ENCODE measurements around the gene GALNT2.

The GALNT2 gene

DNA sequence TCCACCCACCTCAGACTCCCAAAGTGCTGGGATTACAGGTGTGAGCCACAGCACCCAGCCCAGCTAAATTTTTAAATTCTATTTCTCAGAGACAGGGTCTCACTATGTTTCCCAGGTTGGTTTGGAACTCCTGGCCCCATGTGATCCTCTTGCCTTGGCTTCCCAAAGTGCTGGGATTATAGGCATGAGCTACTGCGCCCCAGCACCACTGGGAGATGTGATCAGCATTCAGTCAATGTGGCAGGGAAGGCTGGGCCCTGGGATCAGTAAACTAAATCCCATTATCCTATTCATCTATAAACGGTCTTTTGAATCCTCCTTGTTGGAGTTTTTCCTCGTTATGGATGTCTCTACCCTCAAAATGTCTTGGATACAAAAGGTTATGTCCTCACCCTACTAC lies 245.6 kb downstream of the GALNT2 start:
- DNase-seq (ENCODE audit: low read depth in 2 of 3, low spot score in 1 of 3), result no peak

DNA sequence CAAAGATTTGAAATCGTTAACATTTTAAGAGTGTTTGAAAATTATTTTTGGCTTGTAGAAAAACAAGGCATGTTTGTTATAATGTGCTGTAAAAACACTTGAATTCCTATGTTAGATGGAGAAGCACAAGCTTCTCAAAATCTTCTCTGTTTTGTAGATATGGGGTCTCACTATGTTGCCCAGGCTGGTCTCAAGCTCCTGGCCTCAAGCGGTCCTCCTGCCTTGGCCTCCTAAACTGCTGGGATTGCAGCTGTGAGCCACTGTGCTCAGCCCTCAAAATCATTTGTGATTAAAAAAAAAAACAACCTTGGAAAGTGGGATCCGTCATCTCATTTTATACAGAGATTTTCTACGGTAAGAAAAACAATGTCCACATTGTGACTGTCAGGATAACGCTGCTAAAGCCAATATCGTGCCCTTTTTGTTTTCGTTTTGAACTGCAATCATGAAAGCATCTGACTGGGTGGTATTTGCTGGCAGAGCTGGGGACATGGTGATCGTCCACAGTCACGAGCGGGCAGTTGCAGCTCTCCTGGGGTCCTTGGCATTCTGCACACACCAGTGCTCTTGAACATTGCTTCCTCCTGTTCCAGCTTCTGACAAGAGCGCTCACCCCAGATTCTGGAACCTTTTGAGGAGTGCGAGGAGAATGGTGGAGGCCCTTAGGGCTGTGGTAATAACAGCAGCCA lies 246.6 kb downstream of the GALNT2 start:
- DNase-seq (ENCODE audit: low read depth in 2 of 3, low spot score in 1 of 3), result no peak

DNA sequence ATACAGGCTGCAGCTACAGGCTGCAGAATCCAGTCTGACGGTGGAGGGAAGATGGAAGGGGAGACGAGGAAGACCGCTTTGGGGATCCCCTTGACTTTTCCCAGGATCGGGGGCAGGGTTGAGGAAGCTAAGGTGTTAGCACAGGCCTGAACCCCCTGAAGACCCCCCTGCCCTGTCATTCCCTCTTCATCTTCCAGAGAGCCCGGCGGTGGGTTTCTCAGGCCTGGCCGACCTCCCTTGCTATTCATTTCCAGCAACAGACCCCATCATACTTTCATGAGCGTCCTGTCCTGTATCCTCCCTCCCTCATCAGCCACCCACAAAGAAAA lies 247.1 kb downstream of the GALNT2 start:
- no peak for DNase-seq (ENCODE audit: low read depth in 2 of 3, low spot score in 1 of 3)

DNA sequence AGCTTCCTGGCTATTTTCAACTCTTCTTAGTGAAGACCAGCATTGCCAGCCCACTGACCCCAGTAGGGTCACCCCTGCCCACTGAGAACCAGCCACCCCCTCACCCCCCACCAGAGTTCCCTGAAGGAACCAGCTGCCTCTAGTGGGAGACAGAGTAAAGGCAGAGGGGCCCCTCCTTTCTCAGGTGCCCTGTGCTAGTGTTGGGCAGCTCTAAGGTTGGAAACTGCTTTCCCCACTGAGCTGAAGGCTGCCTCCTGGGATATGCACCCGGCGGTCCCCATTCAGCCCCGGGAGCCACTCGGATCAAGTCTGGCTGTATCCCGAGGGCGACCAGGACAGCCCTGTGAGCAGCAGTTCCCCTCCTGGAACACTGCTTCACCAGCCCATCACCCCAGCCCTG lies 248.1 kb downstream of the GALNT2 start:
- DNase-seq (ENCODE audit: low read depth in 2 of 3, low spot score in 1 of 3), result no peak

DNA sequence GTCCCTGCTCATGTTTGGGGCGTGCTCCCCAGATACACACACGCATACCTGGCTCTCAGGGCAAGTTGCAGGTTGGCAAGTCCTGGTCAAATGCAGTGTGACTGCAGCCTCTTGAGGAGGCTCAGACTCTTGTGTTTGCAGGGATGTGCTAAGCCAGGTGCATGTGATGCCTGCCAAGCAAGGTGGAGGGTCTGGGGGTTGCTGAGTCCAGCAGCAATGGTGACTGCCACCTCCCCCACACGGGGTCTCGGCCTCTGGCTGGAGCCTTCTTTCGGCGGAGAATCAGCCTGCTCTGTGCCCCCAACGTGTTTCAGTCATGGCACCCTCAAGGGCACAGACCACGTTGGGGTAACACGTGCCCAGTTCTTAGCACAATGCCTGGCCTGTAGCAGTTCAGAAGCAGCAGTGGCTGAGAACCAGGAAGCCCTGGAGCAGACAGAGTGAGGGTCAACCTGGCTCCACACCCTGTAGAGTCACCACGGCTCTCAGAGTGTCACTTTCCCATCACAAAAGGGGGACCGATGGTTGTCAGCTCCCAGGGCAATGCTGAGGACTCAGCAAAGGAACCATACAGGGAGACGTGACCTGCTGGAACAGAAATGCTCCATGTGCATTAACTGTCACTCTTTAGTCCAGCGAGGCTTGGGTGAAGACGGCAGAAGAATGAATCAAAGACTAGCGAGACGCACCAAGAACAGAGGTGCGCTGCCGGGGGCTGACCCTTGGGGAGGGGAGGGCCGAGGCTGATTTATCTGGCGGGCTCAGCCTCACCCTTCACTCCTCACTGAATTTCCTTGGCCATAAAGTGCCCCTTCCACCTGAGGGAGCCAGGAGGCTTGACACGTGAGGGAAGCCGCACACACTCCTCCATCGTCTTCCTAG lies 250.1 kb downstream of the GALNT2 start:
- no peak for DNase-seq (ENCODE audit: low read depth in 2 of 3, low spot score in 1 of 3)

DNA sequence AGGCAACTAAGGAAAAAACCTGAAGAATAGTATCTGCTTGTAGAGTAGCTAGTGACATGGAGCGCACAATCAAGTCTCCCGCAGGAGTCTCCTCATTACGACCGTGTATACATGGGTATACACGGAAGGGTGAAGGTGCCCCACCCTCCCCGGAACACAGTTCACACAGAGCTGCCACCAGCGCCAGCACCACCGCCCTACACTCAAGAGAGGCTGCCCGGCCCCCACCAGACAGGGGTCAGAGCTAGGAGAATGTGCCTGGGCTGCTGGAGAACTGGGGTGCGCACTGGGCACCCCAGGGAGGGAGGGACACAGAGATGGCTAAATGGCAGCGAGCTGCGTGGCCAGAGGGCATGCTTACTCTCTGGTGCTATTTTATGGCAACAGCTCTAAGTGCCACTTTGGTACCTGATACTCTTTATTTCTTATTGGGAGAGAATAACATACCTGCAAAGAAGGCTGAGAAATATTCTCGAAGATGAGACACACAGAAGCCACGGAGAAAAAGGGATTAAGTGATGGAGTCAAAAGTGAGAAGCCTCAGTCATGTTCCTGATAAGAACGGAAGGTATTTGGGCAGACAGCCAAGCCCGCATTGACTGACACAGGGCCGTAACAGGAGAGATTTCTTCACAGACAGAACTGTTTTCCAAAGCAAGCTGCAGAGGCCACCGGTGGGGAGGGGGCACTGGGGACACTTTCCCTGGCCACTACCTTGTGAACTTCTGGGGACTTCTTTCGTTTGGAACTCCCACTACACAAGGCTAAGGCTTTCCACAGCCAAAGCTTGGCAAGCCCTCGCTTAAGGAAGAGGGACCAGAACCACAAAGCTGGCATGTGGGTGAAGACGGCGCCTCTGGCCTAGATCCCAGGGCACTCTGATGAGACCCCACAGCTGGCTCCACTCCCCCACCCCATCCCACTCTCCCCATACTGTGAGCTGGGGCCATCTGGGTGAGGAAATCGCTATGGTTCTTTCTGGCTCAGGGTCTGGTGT lies 251.1 kb downstream of the GALNT2 start:
- no peak for DNase-seq (ENCODE audit: low read depth in 2 of 3, low spot score in 1 of 3)

DNA sequence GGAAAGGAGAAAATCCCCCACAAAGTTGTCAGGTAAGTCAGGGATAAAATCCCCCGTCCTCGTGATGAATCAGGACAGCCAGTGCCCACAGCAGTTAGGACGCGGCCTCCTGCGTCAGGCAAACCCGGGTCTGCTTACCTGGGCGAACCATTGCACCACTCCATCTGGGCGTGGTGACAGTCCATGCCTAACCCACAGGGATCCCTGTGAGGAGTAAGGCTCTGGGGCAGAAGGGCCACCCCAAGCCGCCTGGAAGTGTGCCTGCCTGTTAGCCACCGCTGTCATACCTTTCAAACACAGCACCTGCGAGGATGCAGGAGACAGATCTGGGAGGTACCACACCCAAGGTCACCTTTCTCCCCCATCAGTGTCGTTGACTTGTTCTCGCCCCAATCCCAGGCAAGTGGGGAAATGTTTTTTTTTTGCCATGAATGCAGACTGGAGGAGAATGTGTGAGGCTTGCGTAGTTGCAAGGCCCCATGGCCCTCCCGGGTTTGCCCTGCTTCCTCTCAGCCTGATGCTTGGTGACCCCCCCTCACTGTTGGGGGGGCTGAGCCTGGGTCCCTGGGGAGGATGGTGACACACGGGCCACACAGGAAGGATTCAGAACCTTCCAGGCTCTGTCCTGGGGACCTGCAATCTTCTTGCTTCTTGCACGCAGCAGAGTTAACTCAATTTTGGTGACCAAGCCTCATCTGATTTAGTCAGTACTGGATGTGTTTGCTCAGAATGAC lies 252.1 kb downstream of the GALNT2 start:
- DNase-seq (ENCODE audit: low read depth in 2 of 3, low spot score in 1 of 3), result no peak

DNA sequence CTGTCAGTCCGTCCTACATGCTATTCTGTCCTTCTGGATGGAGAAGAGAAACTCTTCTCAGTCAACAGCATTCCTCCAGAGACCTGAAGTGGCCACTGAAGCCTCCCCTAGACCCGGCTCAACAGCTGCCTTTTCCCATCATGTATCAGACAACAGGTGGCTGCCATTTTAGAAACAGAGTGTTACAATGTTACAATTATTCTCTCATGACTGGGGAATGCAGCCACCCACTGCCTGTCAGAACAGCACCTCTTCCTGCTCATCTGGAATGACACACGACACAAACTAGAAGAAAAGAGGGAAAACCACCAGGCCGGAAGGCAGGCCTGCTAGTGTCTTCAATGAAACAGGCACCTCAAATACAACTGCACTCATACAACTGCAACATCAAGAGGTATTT lies 253.8 kb downstream of the GALNT2 start:
- DNase-seq (ENCODE audit: low read depth in 2 of 3, low spot score in 1 of 3), result no peak

DNA sequence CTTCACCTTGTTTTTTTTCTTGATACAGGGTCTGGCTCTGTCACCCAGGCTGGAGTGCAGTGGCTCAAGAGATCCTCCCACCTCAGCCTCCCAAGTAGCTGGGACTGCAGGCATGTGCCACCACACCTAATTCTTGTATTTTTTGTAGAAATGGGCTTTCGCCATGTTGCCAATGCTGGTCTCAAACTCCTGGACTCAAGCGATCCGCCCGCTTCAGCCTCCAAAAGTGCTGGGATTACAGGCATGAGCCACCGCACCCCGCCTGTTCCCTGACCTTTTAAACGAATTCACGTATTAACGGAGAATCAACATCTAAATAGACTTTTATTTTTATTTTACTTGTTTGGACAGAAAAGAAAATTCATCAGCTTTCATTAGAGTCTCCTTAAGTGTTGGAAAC lies 254.3 kb downstream of the GALNT2 start:
- no peak for DNase-seq (ENCODE audit: low read depth in 2 of 3, low spot score in 1 of 3)

DNA sequence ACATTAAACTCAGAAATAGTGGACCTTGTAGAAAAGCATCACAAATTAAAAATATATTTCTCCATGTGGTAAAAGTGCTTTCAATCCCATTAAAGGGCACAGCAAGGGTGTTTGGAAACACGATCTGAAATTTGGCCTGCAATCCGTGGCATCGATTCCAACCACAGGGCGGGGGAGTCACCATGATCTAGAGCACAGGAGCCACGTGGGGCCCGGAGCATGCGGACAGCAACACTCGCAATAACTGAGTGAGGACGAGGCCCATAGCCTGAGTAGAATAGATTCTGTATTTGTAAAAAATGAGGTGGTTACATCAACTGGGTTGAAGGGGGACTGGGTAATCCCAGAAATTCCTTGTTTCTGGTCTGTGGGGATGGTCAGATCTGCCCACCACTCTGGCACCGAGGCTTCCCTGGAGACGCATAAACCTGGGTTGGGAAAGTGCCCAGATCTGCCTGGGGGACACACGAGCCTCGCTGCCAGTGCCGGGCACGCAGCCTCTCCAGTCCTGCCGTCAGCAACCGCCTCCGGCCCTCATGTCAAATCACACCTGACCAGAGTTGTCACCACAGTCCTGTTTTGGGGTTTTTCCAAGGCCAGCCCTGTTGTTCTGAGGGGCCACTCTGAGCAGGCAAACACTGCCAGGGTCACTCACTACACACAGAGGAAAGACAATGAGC lies 254.8 kb downstream of the GALNT2 start:
- no peak for DNase-seq (ENCODE audit: low read depth in 2 of 3, low spot score in 1 of 3)

DNA sequence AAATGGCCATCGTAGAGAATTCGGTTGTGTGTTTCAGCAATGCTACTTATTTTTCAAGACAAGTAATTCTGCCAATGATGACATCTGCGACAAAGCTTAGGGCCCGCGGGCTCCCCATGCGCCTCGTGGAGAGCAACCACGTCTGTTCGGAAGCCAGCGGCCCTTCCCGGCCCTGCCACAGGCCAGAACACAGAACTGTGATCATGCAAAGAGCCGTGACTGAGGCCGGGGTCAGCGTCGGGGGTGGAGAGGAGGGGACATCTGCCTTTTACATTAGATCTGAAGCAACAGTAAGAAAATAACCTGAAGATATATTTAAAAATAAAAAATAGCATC lies 255.4 kb downstream of the GALNT2 start:
- no peak for DNase-seq (ENCODE audit: low read depth in 2 of 3, low spot score in 1 of 3)

DNA sequence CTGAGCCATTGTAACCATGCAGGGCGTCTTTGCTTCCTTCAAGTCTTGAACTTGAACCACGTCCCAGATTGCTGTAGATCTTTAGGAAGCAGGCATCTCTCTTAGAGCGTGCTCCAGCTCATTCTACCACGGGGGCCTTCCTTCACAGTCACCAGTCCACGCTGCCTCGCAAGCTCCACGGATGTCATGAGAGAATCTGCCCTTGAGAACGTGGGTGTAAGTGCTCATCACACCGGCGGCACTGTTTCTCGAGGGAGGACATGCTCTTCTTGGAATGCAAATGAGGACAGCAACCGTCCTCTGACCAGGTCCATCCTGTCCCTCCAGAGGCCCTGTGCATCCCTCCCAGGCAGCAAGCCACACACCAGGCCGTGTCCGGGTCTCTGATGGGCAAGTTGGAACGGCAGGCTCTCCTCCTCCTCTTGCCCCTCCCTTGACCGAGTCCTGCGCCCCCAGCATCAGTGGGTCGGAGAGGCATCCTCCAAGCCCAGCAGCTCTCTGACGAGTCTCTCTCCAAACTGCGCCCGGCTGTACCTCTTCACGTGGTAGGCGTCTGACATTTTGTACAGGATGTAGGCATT lies 256.0 kb downstream of the GALNT2 start:
- DNase-seq (ENCODE audit: low read depth in 2 of 3, low spot score in 1 of 3), result no peak

DNA sequence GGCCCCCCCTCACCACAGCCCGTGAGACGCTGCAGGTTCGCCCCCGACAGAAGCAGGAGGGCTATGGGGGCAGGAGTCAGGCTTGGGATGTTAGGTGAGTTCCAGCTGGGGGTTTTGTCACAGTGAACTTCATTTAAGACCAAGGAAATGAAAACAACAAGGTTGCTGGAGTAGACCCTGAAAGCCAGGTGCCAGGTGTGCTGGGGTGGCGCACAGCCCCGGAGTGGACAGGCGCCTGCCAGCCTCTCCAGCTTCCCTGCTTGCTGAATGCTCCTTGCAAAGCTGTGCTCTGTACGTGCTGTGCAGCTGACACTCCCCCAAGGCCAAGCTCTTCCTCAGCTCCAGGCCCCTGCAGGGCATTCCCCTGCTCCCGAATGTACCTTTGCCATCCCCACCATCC lies 256.6 kb downstream of the GALNT2 start:
- DNase-seq (ENCODE audit: low read depth in 2 of 3, low spot score in 1 of 3), result no peak

DNA sequence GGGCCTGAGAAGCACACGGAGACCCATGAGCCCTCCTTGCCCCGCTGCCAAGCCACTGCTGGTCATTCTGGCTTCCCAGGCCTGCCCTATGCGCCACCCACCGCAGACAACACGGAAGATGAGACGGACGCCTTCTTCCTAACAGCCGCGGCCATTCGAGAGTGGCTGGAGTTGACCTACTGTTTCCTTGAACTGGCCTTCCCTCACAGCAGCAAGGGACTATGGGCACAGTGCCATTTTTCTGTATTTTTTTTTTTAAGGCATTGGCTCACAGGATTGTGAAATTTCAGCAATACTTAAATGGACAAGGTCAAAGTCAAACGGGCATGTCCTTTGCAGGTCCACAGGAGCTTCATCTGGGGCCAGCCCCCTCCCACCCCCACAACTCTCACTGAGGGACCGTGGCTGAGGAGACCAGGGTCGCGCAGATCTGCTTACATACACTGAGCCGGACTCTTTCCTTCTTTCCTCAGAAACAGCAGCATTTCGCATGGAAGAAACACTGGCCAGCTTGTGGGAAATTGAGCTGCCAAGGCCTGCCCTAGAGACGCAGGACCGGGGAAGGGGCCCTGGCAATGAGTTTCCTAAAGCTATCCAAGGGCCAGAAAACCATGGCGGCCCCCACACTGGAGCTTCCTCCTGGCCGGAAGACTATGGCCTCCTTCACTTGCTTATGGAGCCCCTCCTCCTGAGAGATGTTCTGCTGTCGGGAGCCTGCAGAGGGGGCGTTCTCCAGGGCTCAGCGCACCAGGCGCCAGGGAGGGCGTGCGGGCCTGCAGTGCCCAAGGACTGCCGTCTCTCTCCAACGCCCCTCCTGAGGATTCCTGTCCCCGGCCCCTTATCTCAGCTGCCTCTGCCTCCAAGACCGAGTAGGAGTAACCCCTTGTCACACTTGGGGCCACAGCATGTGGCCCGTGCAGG lies 260.2 kb downstream of the GALNT2 start:
- DNase-seq (ENCODE audit: low read depth in 2 of 3, low spot score in 1 of 3), result no peak

DNA sequence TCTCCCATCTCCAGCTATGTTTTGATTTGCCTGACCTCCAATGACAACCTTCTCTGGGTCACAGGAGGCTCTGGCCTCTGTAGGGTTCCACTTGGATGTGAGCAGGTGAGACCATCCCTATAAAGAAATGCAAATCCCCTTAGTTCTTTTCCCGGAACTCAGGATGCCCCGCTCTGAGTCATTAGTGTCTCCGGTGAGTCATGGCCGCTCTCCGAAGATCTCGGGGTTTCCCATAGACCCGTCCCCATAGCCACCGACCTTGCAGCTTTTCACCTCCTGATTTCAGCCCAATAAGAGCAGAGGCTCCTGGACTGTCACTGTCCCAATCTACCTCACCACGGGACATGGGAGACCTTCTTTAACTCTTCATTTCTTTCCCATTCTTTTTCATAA lies 260.9 kb downstream of the GALNT2 start:
- DNase-seq (ENCODE audit: low read depth in 2 of 3, low spot score in 1 of 3), result peak in 2 of 3 donors; percentile 32 to 47

DNA sequence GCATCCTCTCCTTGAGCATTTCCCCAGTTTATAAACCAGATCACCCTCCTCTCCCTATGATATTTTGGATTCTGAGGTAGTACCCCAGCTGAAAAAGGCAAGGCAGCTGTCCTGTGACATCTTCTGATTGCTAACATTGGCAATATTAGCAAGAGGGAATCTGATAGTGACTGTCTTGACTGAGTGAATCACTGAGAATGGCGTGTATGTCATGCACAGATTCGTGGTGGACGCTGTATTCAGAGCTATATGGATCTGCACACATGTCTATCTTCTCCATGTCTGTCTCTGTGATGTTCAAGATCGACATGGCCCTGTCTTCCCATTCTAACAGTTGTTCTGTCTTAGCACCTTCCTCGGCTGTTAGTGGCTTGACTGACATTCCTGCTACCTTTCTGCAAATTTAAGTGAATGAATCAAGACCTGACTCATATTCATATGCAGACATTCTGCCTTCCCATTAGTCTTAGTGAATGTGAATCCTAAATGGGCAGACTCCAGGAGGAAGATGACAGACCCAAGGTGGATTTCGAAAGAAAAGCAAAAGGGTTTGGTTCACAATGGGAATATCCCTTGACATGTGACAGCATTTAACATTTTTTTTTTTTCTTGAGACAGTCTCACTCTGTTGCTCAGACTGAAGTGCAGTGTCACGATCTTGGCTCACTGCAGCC lies 261.4 kb downstream of the GALNT2 start:
- DNase-seq (ENCODE audit: low read depth in 2 of 3, low spot score in 1 of 3), result no peak

DNA sequence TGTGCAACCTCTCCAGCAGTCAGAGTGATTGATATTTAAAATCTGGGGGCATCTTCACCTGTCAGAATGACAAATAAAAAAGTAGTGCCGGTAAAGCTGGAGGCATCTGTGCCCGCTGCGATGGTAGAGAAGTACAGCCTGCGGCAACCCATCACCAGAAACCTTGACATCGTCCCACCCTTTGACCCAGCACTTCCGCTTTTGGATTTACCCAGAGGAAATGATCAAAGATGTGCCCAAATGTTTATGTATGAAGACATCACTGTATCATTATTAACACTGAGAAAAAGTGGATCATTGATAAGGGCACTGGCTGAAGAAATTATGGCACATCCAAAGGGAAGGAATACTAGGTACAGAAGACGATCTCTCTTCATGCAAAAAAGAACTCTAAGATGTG lies 263.1 kb downstream of the GALNT2 start:
- DNase-seq (ENCODE audit: low read depth in 2 of 3, low spot score in 1 of 3), result no peak
